Measurements from ENCODE around the gene PRKN. TPM values are rescaled to one million over a fixed set of nuclear protein-coding genes. Genes with fewer than 3 reads are reported as not detected.

The PRKN gene
- total RNA-seq, 3 donors from 2014 or later, result 5.2 to 10.2 (median 8.1) TPM

DNA sequence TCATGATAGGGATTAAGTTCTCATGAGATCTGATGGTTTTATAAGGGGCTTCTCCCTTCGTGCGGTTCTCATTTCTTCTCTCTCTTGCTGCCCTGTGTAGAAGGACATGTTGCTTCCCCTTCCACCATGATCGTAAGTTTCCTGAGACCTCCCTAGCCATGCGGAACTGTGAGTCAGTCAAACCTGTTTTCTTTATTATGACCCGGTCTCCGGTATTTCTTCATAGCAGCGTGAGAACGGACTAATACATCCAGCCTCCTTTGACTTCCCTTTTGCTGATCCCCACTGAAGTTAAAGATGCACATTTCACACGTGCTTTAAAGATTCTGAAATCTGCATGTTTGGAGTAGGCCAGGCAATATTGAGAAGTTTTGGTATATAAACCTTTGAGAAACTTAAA is 543.1 kb downstream of the PRKN start:
- Histone ChIP-seq H3K36me3 (ENCODE audit: low read depth) (no peaks in the 10 kb centered on the region), H3K4me1 (ENCODE audit: low read depth) (no peaks in the 10 kb centered on the region), H3K4me3 (no peak overlapping the region), H3K9me3 (no peaks in the 10 kb centered on the region)
- DNase-seq, result no peak
- no peak for ATAC-seq
- intact Hi-C loops (cut with DNase I, micrococcal nuclease), result no loop called here
- TF ChIP-seq, protein P1, sequence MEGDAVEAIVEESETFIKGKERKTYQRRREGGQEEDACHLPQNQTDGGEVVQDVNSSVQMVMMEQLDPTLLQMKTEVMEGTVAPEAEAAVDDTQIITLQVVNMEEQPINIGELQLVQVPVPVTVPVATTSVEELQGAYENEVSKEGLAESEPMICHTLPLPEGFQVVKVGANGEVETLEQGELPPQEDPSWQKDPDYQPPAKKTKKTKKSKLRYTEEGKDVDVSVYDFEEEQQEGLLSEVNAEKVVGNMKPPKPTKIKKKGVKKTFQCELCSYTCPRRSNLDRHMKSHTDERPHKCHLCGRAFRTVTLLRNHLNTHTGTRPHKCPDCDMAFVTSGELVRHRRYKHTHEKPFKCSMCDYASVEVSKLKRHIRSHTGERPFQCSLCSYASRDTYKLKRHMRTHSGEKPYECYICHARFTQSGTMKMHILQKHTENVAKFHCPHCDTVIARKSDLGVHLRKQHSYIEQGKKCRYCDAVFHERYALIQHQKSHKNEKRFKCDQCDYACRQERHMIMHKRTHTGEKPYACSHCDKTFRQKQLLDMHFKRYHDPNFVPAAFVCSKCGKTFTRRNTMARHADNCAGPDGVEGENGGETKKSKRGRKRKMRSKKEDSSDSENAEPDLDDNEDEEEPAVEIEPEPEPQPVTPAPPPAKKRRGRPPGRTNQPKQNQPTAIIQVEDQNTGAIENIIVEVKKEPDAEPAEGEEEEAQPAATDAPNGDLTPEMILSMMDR (IDR thresholded peaks at IDR 0.05), result no peak

DNA sequence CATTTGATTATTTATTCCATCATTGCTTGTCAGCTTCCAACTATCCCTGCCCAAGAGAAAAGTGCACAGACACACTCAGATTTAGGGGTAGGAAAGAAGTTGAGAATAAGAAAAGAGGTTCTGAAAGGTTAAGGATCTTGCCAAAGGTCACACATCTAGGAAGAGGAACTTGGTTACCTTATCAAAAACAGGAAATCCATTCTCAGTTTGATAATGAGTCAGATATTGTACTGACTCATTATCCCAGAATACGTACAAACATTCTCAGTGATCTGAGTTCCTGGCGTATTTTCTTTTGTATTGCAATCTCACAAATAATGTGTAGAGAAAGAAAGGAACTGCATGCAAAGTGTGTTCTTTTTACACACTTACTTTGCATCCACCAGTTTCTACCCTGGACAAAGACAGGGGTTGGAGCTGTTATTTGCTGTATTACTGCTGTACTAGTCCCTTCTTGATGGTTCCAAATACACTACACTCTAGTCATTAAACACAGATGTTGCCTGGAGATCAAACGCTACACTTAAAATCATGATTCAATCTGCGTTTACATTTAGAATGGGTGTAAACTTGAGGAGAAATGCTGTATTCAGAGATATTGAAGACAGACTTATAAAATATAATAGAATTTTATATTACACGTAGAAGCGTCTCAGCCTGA is 545.7 kb downstream of the PRKN start:
- no peaks in the 10 kb centered on the region for H3K4me1 ChIP-seq (ENCODE audit: low read depth)
- TF ChIP-seq, protein P1 (IDR thresholded peaks at IDR 0.05), result no peak
- DNase-seq (no peak), ATAC-seq (peak; percentile 56)
- no peaks in the 10 kb centered on the region for H3K36me3 ChIP-seq (ENCODE audit: low read depth)
- H3K9me3 ChIP-seq, result no peaks in the 10 kb centered on the region
- no peak overlapping the region for H3K4me3 ChIP-seq
- intact Hi-C loops (cut with DNase I, micrococcal nuclease), result no loop called here

DNA sequence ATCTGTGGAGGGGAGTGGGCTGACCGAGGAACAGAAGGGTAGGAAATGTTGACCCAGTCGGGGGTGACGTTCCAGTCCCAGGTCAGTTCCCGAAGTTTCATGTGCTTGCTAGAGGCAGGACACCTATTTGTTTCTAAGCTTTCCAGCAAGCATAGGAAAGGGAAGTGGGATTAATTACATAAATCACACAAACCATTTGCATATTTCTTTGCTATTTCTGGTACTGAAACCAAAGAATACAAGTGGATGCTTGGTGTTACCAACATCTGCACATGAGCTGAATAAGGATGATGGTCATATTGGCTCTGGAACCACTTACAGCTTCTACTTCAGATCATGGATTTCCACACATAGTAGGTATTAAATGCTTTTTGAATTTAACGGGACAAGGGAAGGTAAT is 546.5 kb downstream of the PRKN start:
- no peaks in the 10 kb centered on the region for H3K4me1 ChIP-seq (ENCODE audit: low read depth)
- intact Hi-C loops (cut with DNase I, micrococcal nuclease), result no loop called here
- no peak overlapping the region for H3K4me3 ChIP-seq
- no peaks in the 10 kb centered on the region for H3K36me3 ChIP-seq (ENCODE audit: low read depth)
- TF ChIP-seq, protein P1 (IDR thresholded peaks at IDR 0.05), result no peak
- no peak for ATAC-seq
- no peak for DNase-seq
- no peaks in the 10 kb centered on the region for H3K9me3 ChIP-seq

DNA sequence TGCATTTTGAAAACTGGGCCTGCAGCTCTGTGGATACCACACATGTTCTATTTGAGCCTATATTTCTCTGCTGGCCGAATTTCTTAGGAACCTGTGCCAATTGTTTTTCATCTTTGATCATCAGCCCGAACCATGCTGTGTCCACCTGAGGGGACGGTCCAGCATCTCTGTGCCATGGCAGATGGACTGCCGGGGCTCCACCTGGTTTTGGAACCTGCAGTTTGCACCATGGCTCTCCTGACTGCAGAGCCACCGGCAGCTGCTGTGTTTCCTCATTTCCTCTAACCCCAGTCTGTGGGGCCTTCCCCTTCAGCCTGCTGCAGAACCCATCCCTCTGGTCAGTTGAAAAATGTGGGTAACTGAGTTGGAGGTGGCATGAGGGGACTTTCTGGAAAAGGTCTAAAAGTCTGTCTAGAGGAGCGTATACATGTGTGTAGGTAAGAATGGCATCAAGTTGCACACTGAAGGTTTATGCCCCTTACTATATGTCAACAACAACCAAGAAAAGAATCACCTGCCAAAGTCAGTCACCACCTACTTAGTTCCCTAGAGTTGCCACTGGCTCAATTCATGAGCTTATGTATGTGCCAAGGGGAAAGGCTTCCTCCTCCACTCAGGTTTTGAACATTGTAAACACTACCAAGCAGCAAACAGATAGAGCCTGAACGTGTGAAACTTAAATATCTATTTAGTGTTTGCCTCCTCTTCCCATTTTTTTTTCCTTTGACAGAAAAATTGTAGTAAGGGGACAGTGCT is 548.2 kb downstream of the PRKN start:
- Histone ChIP-seq H3K36me3 (ENCODE audit: low read depth) (no peaks in the 10 kb centered on the region), H3K9me3 (no peaks in the 10 kb centered on the region), H3K4me3 (no peak overlapping the region), H3K4me1 (ENCODE audit: low read depth) (no peaks in the 10 kb centered on the region)
- ATAC-seq (no peak), DNase-seq (no peak)
- intact Hi-C loops (cut with DNase I, micrococcal nuclease), result no loop called here
- TF ChIP-seq, protein P1 (IDR thresholded peaks at IDR 0.05), result no peak

DNA sequence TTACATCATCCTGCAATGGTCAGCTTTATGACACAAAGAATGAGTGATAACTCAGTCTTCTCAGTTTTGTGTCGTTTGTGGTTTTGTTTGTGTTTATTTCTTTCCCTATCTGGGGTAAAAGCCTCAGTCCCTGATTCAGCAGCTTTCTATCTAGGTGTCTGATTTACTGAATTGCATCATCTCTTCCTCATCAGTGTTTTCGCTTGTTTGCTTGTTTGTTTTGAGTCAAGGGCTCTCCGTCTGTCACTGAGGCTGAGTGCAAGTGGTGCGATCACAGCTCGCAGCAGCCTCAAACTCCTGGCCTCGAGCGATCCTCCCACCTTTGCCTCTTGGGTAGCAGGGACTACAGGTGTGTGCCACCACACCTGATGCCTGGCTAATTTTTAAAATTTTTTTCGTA is 548.9 kb downstream of the PRKN start:
- DNase-seq (no peak), ATAC-seq (no peak)
- no peak overlapping the region for H3K4me3 ChIP-seq
- no peaks in the 10 kb centered on the region for H3K4me1 ChIP-seq (ENCODE audit: low read depth)
- H3K36me3 ChIP-seq (ENCODE audit: low read depth), result no peaks in the 10 kb centered on the region
- no peaks in the 10 kb centered on the region for H3K9me3 ChIP-seq
- TF ChIP-seq, protein P1 (IDR thresholded peaks at IDR 0.05), result no peak
- intact Hi-C loops (cut with DNase I, micrococcal nuclease), result no loop called here
